GM23338 (cell line): Measurements from ENCODE around the gene DUSP9.

ENCODE experiments used
- CTCF ChIP-seq, 2 experiments: fragments of 200-600 bp in 1 of 2; sonication (generic) in 1 of 2; conservative IDR thresholded peaks; 2 replicates each; pipeline versions ENCODE4 v1.5.1 to v1.6.1; 2016 to 2017; ENCODE audit warnings: antibody characterized with exemption in 2 of 2, low read depth in 2 of 2, mild to moderate bottlenecking in 2 of 2, moderate library complexity in 1 of 2
- EZH2 ChIP-seq: fragments of 200-600 bp; sonication (generic); IDR thresholded peaks from one replicate; pipeline ENCODE4 v1.8.0; 2017; ENCODE audit warnings: antibody characterized with exemption, mild to moderate bottlenecking, low read depth; ENCODE audit not compliant: unreplicated experiment
- EZH2phosphoT487 ChIP-seq: fragments of 200-600 bp; sonication (generic); IDR thresholded peaks from one replicate; pipeline ENCODE4 v1.8.1; 2018; ENCODE audit warnings: antibody characterized with exemption; ENCODE audit not compliant: unreplicated experiment
- JUNB ChIP-seq: IDR thresholded peaks from one replicate; pipeline ENCODE4 v1.6.1; 2016; ENCODE audit warnings: antibody characterized with exemption; ENCODE audit not compliant: unreplicated experiment
- POLR2AphosphoS5 ChIP-seq: IDR thresholded peaks from 2 replicates; pipeline ENCODE4 v1.6.1; 2016; ENCODE audit warnings: antibody characterized with exemption, low read depth
- REST ChIP-seq: IDR thresholded peaks from one replicate; pipeline ENCODE4 v1.6.1; 2018; ENCODE audit warnings: antibody characterized with exemption; ENCODE audit not compliant: unreplicated experiment
- ZNF331 ChIP-seq: fragments of 250-450 bp; sonication (Bioruptor Pico); IDR thresholded peaks from 2 replicates; pipeline ENCODE4 v1.5.0; 2020; ENCODE audit warnings: low read depth, mild to moderate bottlenecking, moderate library complexity

DNA sequence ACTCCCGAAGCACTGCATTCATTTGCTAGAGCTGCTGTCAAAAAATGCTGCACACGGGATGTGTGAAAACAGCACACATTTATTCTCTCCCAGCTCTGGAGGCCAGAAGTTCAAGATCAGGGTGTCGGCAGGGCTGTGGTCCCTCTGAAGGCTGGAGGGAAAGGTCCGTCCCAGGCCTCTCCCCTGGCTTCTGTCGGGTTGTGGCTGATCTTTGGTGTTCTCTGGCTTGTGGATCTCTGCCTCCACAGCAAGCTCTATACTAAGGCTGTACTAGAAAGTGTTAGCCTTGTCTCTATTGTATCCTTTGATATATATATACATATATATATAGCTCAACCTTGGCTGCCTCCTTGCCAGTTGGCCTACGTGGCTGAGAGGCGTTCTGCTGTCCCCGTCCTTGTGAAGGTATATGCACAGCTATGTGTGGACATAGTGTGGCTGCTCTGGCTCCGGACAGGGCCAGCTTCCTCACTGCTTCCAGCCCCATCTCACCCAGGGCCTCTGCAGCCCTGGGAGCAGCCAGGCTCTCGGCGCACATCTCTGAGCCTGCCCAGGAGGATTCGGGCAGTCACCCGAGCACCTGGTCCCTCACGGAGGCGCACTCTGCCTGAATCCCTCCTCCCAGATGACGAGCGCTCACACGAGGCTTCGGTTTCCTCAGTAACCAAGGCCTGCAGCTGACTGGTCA is 15.0 kb upstream of the DUSP9 start:
- TF ChIP-seq CTCF (conservative IDR thresholded peaks at IDR 0.05; ENCODE audit: low read depth in 2 of 2) (no peak), REST (no peak), POLR2AphosphoS5 (no peak), EZH2 (no peak), EZH2phosphoT487 (no peak), JUNB (no peak), ZNF331 (CRISPR knock-in tag) (no peak)
